Lung (tissue), 12 donors: ENCODE measurements around the gene MPHOSPH9. TPM values are rescaled to one million over a fixed set of nuclear protein-coding genes. Genes with fewer than 3 reads are reported as not detected.
A peak's percentile ranks its signal among the peaks of the same experiment; 100 is the strongest.

Experiments used
- ATAC-seq: fragments of 200-7000 bp; cut with Tn5 transposase; one replicate; pipeline ENCODE4 v1.9.1; 2020; ENCODE audit warnings: moderate number of reproducible peaks; ENCODE audit not compliant: insufficient read depth, low FRiP score
- DNase-seq, 3 donors: peaks; one replicate each; pipeline ENCODE4 v3.0.0-alpha.2; 2013 to 2017
- H3K27ac ChIP-seq, 2 donors: one replicate each; pipeline ENCODE4 v1.5.1; 2013; ENCODE audit warnings: mild to moderate bottlenecking in 2 of 2, moderate library complexity in 2 of 2, control low read depth in 1 of 2, inconsistent platforms in 1 of 2, low read depth in 1 of 2, low read length in 1 of 2
- H3K27me3 ChIP-seq, 3 donors: one replicate each; pipeline ENCODE4 v1.5.1; 2013; ENCODE audit warnings: low read length in 2 of 3; ENCODE audit not compliant: control insufficient read depth in 3 of 3, insufficient read depth in 3 of 3
- H3K36me3 ChIP-seq, 4 donors: one replicate each; pipeline ENCODE4 v1.5.1; 2013; ENCODE audit warnings: low read length in 4 of 4, mild to moderate bottlenecking in 1 of 4, moderate library complexity in 1 of 4; ENCODE audit not compliant: control insufficient read depth in 4 of 4, insufficient read depth in 4 of 4
- H3K4me1 ChIP-seq, 5 donors: one replicate each; pipeline ENCODE4 v1.5.1; 2013; ENCODE audit warnings: low read length in 5 of 5, mild to moderate bottlenecking in 2 of 5, moderate library complexity in 1 of 5; ENCODE audit not compliant: control insufficient read depth in 5 of 5, insufficient read depth in 5 of 5
- H3K4me3 ChIP-seq: one replicate; pipeline ENCODE4 v1.5.1; 2013; ENCODE audit warnings: mild to moderate bottlenecking, control low read depth, moderate library complexity
- H3K9ac ChIP-seq, 2 donors: one replicate each; pipeline ENCODE4 v1.5.1; 2013; ENCODE audit warnings: low read length in 2 of 2, control low read depth in 1 of 2; ENCODE audit not compliant: insufficient read depth in 1 of 2
- H3K9me3 ChIP-seq, 4 donors: one replicate each; pipeline ENCODE4 v1.5.1; 2013; ENCODE audit warnings: low read length in 3 of 4, mild to moderate bottlenecking in 1 of 4, moderate library complexity in 1 of 4; ENCODE audit not compliant: control insufficient read depth in 4 of 4, insufficient read depth in 3 of 4
- WGBS, 2 donors: extraction: QIAGEN DNeasy Blood & Tissue Kit; methylation state at CpG; one replicate each; pipeline ENCODE4 v1.1.7; 2013; 5-methylcytosine and 5-hydroxymethylcytosine counted together
- polyA plus RNA-seq, 2 donors: library from polyadenylated mRNA; stranded (reverse); fragments of 200-250 nt; gene quantifications; one replicate each; pipeline ENCODE4 v1.2.1, GENCODE V29; 2013
- total RNA-seq, 2 donors: library from RNA; depleted of rRNA in 1 of 2; stranded (reverse); fragments of >200 nt in 1 of 2; gene quantifications; one replicate each; pipeline ENCODE4 v1.2.1, GENCODE V29; 2014 to 2021
- TF ChIP-seq, protein P1 (sequence below): IDR thresholded peaks from 2 replicates; pipeline ENCODE4 v1.5.1; 2012; ENCODE audit warnings: mild to moderate bottlenecking; ENCODE audit errors: control extremely low read depth, extremely low read depth
- donor health status: control.
- donor health status: control.
- donor health status: Bipolar disorder and iron deficiency.
- donor health status: healthy.
- donor health status: DM: yes; HTN: yes; CAD: no.

MPHOSPH9 gene
- total and polyA plus RNA-seq, 4 donors = 5.0 to 56.9 (median 12.4) TPM

DNA sequence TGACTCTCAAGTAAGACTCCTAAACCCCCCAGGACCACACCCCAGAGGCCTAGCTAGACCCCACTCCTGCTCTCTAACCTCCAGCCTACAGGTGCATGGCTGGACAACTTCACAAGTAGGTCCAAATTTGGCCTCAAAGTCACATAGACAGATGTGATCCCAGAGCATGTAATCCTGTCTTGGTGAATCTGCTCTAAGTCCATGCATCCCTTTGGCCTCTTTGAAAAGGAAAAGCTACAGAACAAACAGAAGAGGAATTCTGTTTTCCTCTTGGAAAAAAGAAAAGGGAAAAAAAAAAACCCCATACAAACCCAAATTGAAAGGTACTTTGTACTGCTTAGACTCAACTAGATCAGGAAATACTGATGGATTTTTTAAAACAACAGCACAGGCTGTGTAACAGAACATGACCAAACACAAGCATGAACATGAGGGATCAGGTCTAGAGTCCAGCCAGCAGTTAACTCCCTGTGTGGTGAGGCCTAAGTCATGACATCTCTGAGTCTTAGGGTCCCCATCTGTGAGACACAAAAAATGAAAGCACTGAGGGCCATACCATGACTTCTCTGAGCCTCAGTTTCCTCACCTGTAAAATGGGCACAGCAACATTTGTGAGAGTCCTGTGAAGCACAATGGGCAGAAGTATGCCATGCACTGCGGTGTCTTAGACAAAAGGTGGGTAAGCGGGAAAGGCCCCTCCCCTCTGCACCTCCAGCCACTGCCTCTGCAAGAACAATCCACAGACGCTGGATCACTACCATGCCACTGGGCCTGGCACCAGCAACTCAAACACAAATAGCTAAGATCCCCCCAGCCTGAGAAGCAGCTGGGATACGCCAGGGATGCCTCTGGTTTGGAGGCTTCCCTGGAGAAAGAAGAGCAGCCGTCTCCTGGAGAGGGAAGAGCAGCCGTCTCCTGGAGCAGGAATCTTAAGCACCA, 92.0 kb downstream of the MPHOSPH9 start:
- ATAC-seq (no peak), DNase-seq (no peak)
- Histone ChIP-seq H3K9ac (peak overlapping the region in 1 of 2 donors; percentile 7), H3K4me3 (no peak overlapping the region), H3K4me1 (peaks cover 11 to 28% (median 19%) of the 10 kb centered on the region in 5 donors), H3K27ac (peak overlapping the region; percentile 84 to 87), H3K9me3 (no peaks in the 10 kb centered on the region), H3K27me3 (no peaks in the 10 kb centered on the region), H3K36me3 (peaks cover 0 to 2% (median 0%) of the 10 kb centered on the region in 4 donors)
- WGBS, 2 donors = 67 to 85% methylated on average over 6 of the region's 6 CpGs
- TF ChIP-seq, protein P1, sequence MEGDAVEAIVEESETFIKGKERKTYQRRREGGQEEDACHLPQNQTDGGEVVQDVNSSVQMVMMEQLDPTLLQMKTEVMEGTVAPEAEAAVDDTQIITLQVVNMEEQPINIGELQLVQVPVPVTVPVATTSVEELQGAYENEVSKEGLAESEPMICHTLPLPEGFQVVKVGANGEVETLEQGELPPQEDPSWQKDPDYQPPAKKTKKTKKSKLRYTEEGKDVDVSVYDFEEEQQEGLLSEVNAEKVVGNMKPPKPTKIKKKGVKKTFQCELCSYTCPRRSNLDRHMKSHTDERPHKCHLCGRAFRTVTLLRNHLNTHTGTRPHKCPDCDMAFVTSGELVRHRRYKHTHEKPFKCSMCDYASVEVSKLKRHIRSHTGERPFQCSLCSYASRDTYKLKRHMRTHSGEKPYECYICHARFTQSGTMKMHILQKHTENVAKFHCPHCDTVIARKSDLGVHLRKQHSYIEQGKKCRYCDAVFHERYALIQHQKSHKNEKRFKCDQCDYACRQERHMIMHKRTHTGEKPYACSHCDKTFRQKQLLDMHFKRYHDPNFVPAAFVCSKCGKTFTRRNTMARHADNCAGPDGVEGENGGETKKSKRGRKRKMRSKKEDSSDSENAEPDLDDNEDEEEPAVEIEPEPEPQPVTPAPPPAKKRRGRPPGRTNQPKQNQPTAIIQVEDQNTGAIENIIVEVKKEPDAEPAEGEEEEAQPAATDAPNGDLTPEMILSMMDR = no peak

DNA sequence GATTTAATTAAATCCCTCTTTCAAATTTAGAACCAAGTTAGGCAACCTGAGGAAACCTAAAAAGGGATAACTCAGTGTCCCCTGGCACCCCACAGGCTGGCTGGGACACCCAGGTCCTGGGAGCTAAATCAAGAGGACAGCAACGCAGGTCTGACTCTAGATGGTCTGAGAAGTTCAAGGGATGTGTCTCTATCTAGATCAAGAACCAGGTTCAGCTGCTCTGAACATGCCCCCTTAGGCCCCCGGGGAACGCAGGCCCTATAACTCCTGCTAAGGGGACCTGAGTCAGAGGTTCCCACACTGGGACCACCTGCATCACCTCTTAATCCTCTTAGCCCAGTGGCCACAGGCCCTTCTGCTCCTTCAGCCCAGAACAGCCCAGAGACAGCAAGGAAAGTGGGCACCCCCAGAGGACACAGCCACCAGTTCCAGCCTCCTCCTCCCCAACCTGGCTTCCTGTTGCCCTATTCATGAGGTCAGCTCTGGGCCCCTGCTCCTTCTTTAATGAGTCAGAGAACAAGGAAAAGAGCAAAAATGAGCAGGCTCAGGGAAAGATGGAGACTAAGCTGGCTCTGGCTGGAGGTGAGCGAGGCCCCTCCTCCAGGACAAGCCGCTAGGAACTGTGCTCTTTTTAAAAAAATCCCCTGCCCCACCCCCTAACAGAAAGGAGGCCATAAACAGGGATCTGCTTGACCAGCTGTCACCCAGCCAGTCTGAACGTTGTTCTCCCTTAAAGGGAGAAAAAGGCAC, 92.8 kb downstream of the MPHOSPH9 start:
- Histone ChIP-seq H3K4me3 (no peak overlapping the region), H3K27me3 (no peaks in the 10 kb centered on the region), H3K4me1 (peaks cover 11 to 35% (median 19%) of the 10 kb centered on the region in 5 donors), H3K27ac (peak overlapping the region; percentile 33 to 55), H3K9ac (no peak overlapping the region), H3K9me3 (no peaks in the 10 kb centered on the region), H3K36me3 (peaks cover 0 to under 1% (median 0%) of the 10 kb centered on the region in 4 donors)
- DNase-seq (peak in 1 of 3 donors; percentile 50), ATAC-seq (no peak)
- 64 to 75% methylated on average over 6 of the region's 6 CpGs for WGBS, 2 donors
- TF ChIP-seq, protein P1 = no peak

DNA sequence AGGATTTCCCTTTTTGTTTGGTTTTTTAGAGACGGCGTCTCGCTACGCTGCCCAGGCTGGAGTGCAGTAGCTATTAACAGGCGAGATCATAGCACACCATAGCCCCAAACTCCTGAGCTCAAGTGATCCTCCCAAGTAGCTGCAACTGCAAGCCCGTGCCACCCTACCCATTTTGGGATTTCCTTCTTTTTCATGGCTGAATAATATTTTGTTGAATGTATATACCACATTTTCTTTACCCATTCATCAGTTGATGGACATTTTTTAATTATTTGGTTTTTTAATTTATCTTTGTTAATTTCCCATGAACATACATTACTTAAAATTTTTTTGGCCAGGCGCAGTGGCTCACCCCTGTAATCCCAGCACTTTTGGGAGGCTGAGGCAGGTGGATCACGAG, 97.3 kb downstream of the MPHOSPH9 start:
- no peak overlapping the region for H3K27ac ChIP-seq
- 73 to 96% methylated on average over 8 of the region's 8 CpGs for WGBS, 2 donors
- ATAC-seq = no peak

More for the DNA sequence above, 97.3 kb downstream of the MPHOSPH9 start:
- Histone ChIP-seq H3K9ac (no peak overlapping the region), H3K9me3 (no peaks in the 10 kb centered on the region), H3K4me1 (peaks cover 7 to 36% (median 15%) of the 10 kb centered on the region in 5 donors), H3K27me3 (no peaks in the 10 kb centered on the region), H3K36me3 (no peaks in the 10 kb centered on the region), H3K4me3 (no peak overlapping the region)
- TF ChIP-seq, protein P1 = no peak
- DNase-seq = no peak
